A673 (cell line): ENCODE measurements around the gene PRR5L. TPM values are rescaled to one million over a fixed set of nuclear protein-coding genes. Genes with fewer than 3 reads are reported as not detected.

Source experiments
- BruUV-seq: library from RNA; stranded (reverse); fragments of 400-500 nt; replicated peaks from 2 replicates; lab custom pipeline; 2021; lab: Mats Ljungman, UMichigan
- CTCF ChIA-PET: fragments of 300-600 bp; sonication (Branson Sonifier 250); formaldehyde crosslinking; loops from one replicate; lab custom pipeline; 2022; ENCODE audit warnings: antibody characterized with exemption; lab: Charles Lee
- POLR2A ChIA-PET: fragments of 300-600 bp; sonication (Branson Sonifier 250); formaldehyde crosslinking; loops from one replicate; lab custom pipeline; 2022; ENCODE audit warnings: antibody characterized with exemption; ENCODE audit not compliant: low non-redundant PET; lab: Charles Lee
- DNase-seq: peaks from one replicate; pipeline ENCODE4 v3.0.0-alpha.2; 2015; ENCODE audit warnings: low spot score
- H3K27ac ChIP-seq: fragments of 200-600 bp; sonication (generic); 2 replicates; pipeline ENCODE4 v1.5.1; 2016; ENCODE audit warnings: mixed run types, low read depth, mild to moderate bottlenecking, mixed read lengths, antibody characterized with exemption, low read length; ENCODE audit not compliant: poor library complexity, severe bottlenecking
- H3K27me3 ChIP-seq: fragments of 200-600 bp; sonication (generic); replicated peaks from 2 replicates; pipeline ENCODE4 v1.6.1; 2017; ENCODE audit warnings: mixed run types, low read depth, mild to moderate bottlenecking, mixed read lengths, antibody characterized with exemption, low read length; ENCODE audit not compliant: insufficient read depth, poor library complexity
- H3K36me3 ChIP-seq: fragments of 200-600 bp; sonication (generic); 2 replicates; pipeline ENCODE4 v1.6.1; 2016; ENCODE audit warnings: mixed run types, mild to moderate bottlenecking, mixed read lengths, antibody characterized with exemption, low read length; ENCODE audit not compliant: insufficient read depth, poor library complexity, severe bottlenecking
- H3K4me1 ChIP-seq: fragments of 200-600 bp; sonication (generic); 2 replicates; pipeline ENCODE4 v1.6.1; 2017; ENCODE audit warnings: mixed run types, mild to moderate bottlenecking, mixed read lengths, antibody characterized with exemption, low read length; ENCODE audit not compliant: insufficient read depth, poor library complexity, severe bottlenecking
- H3K4me3 ChIP-seq: fragments of 200-600 bp; sonication (generic); 2 replicates; pipeline ENCODE4 v1.5.1; 2016; ENCODE audit warnings: low read depth, mixed run types, mild to moderate bottlenecking, mixed read lengths, low read length; ENCODE audit not compliant: poor library complexity, severe bottlenecking
- H3K9me3 ChIP-seq: fragments of 200-600 bp; sonication (generic); 2 replicates; pipeline ENCODE4 v1.6.1; 2016; ENCODE audit warnings: mixed run types, low read depth, mild to moderate bottlenecking, mixed read lengths, antibody characterized with exemption, low read length; ENCODE audit not compliant: poor library complexity, severe bottlenecking
- CTCF ChIP-seq: fragments of 300-800, 200-600 bp; sonication (generic); conservative IDR thresholded peaks from 2 replicates; pipeline ENCODE4 v1.5.1; 2017; ENCODE audit warnings: low read depth, mild to moderate bottlenecking, antibody characterized with exemption, low read length, moderate library complexity, mixed read lengths
- EZH2 ChIP-seq: fragments of 200-600 bp; sonication (generic); IDR thresholded peaks from 2 replicates; pipeline ENCODE4 v1.6.1; 2017; ENCODE audit warnings: borderline replicate concordance, low read depth, mild to moderate bottlenecking, mixed read lengths, antibody characterized with exemption, low read length; ENCODE audit not compliant: poor library complexity, severe bottlenecking
- intact Hi-C: fragments of 100-400 bp; cut with micrococcal nuclease; formaldehyde crosslinking; loops from one replicate; pipeline ENCODE4 v1.10.0; 2022; ENCODE audit not compliant: unreplicated experiment
- total RNA-seq: library from RNA; stranded (reverse); gene quantifications from 2 replicates; pipeline ENCODE4 v1.2.3, GENCODE V29; 2021

Gene PRR5L
- total RNA-seq, 1 experiment from 2014 or later: 102 TPM

GRCh38 chr11:36463781-36464180, 167.7 kb downstream of the PRR5L start:
- Histone ChIP-seq H3K4me3 (no peak overlapping the region), H3K27me3 (no peaks in the 10 kb centered on the region), H3K9me3 (no peaks in the 10 kb centered on the region), H3K4me1 (no peaks in the 10 kb centered on the region), H3K27ac (no peak overlapping the region), H3K36me3 (no peaks in the 10 kb centered on the region)
- intact Hi-C loops: no loop called here
- TF ChIP-seq CTCF: no peak
- no peak for TF ChIP-seq EZH2
- no TSS peak for BruUV-seq
- ChIA-PET CTCF (no interaction called here), POLR2A (no interaction called here)
- no peak for DNase-seq

- Histone ChIP-seq H3K4me3 (no peak overlapping the region), H3K4me1 (peaks cover 2% of the 10 kb centered on the region), H3K27me3 (no peaks in the 10 kb centered on the region), H3K36me3 (no peaks in the 10 kb centered on the region), H3K9me3 (no peaks in the 10 kb centered on the region), H3K27ac (no peak overlapping the region)
- DNase-seq: no peak
- no TSS peak for BruUV-seq
- CTCF ChIA-PET: no interaction called here
- POLR2A ChIA-PET: interaction anchor here (0.5 kb wide), 1 partner anchor 1465 kb away, joined by 3 read pairs; no protein-coding TSS in a partner anchor
- intact Hi-C loops: no loop called here
- no peak for TF ChIP-seq CTCF
- no peak for TF ChIP-seq EZH2
Measured at GRCh38 chr11:36464720-36465119, 168.6 kb downstream of the PRR5L start.

- no peaks in the 10 kb centered on the region for H3K9me3 ChIP-seq
- CTCF ChIA-PET: no interaction called here
- POLR2A ChIA-PET: no interaction called here
- intact Hi-C loops: no loop called here
- H3K4me1 ChIP-seq: peaks cover 11% of the 10 kb centered on the region
- no peaks in the 10 kb centered on the region for H3K27me3 ChIP-seq
- no TSS peak for BruUV-seq
- no peak overlapping the region for H3K27ac ChIP-seq
- TF ChIP-seq CTCF (no peak), EZH2 (no peak)
- H3K4me3 ChIP-seq: no peak overlapping the region
- no peaks in the 10 kb centered on the region for H3K36me3 ChIP-seq
- DNase-seq: no peak
Measured at GRCh38 chr11:36465449-36466163, 169.5 kb downstream of the PRR5L start.
